ENCODE results near the gene SLC17A9.

Gene SLC17A9

DNA sequence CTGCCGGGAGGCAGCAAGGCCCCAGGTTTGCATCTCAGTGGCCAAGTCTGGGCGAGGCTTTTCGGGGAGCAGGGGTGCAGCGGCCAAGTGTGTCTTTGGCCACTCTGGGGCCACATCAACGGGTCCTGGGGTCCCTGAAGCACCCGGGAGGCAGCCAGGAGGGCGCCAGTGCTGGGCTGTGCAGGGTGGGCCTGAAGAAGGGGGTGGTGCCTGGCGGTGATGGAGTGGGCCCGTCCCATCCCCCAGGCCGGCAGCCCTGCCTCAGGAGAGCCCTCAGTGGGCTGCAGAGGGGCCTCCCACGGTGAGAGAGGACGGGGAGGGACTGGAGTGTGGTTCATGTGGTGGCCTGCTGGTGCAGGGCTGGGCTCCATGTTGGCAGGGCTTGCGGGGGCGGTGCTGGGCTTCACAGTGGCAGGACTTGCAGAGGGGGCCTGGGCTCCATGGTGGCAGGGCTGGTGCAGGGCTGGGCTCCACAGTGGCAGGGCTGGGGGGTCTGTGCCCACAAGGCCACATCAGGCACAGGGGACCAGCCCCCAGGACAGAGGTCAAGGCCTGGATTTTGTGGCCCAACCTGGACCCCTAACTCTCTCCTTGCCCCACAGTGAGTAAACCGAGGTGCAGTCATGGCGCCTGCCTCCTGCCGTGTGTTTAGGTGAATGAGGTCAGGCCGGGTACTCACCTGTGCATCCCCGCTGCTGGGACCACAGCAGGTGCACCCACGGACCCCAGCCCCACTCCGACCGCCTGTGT lies 64.7 kb downstream of the SLC17A9 start:
- Histone ChIP-seq H3K4me3 (no peak overlapping the region), H3K4me2 (peak overlapping the region in 8 of 11 experiments; percentile 19 to 79 (median 53); a peak in 13 of 22 replicates), H4K20me1 (peaks cover 0 to 5% (median 0%) of the 10 kb centered on the region in 11 experiments; a peak in 1 of 22 replicates), H3K27ac (no peak overlapping the region), H3K36me3 (peaks cover 0 to 4% (median 0%) of the 10 kb centered on the region in 11 experiments; a peak in 1 of 22 replicates), H3K27me3 (peaks cover 31 to 44% (median 39%) of the 10 kb centered on the region in 11 experiments), H3K4me1 (peaks cover 0 to 59% (median 38%) of the 10 kb centered on the region in 10 experiments; a peak in 16 of 20 replicates), H3K9ac (no peak overlapping the region), H3K9me3 (replicated peaks in 1 of 11) (peaks cover 29 to 47% (median 34%) of the 10 kb centered on the region in 11 experiments)
- TF ChIP-seq Cebpa-rat (IDR thresholded peaks at IDR 0.05), result no peak

DNA sequence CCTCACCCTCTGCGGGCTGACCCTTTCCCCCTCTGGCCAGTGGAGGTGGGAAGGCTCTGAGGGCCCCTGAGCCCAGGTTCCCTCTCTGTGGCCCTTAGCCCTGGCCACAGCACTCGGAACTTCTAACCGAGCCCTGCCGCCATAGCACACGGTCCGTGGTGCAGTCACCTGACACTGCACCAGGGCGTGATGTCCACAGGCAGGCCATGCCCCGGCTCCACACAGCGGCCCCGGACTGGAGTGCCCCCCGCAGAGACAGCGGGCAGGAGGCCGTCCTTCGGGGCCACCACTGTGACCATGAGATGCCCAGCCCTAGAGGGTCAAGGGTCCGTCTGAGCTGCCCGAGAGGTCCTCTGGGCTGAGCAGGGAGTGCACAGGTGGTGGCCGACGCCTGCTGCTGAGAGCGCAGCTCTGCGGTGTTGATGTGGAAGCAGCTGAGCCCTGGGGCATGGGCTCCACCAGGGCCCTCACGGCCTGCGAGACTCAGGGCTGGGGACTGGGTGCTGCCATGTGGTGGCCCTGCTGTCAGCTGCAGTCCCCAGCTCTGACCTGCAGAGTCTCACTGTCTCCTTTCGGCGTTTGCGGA lies 65.4 kb downstream of the SLC17A9 start:
- peak overlapping the region in 1 of 11 experiments; percentile 25; a peak in 2 of 22 replicates for H3K27ac ChIP-seq
- H3K4me2 ChIP-seq, result peak overlapping the region in 9 of 11 experiments; percentile 19 to 79 (median 50); a peak in 17 of 22 replicates
- H3K4me1 ChIP-seq, result peaks cover 0 to 59% (median 38%) of the 10 kb centered on the region in 10 experiments; a peak in 15 of 20 replicates
- H3K36me3 ChIP-seq, result peaks cover 0 to 4% (median 0%) of the 10 kb centered on the region in 11 experiments; a peak in 1 of 22 replicates
- no peak overlapping the region for H3K4me3 ChIP-seq
- H3K9me3 ChIP-seq (replicated peaks in 1 of 11), result peaks cover 25 to 41% (median 29%) of the 10 kb centered on the region in 11 experiments
- no peak overlapping the region for H3K9ac ChIP-seq
- H3K27me3 ChIP-seq, result peaks cover 31 to 41% (median 38%) of the 10 kb centered on the region in 11 experiments
- no peak for TF ChIP-seq Cebpa-rat (IDR thresholded peaks at IDR 0.05)
- H4K20me1 ChIP-seq, result peaks cover 0 to 5% (median 0%) of the 10 kb centered on the region in 11 experiments; a peak in 1 of 22 replicates
